Measurements from ENCODE around the gene FH. TPM values are rescaled to one million over a fixed set of nuclear protein-coding genes. Genes with fewer than 3 reads are reported as not detected.

The FH gene
- total RNA-seq, 2 donors from 2014 or later: 146 to 181 TPM

GRCh38 chr1:241531195-241532161, 11.9 kb upstream of the FH start:
- intact Hi-C loops (cut with DNase I): loop anchor here (5.0 to 10.0 kb wide), 2 partner anchors 93 to 96 kb away; no protein-coding TSS in a partner anchor
- DNase-seq (no peak), ATAC-seq (peak; percentile 87 to 88)

- DNase-seq (no peak), ATAC-seq (no peak)
- intact Hi-C loops (cut with DNase I): no loop called here
Measured at GRCh38 chr1:241527146-241527545, 7.6 kb upstream of the FH start.

GRCh38 chr1:241525026-241525425, 5.5 kb upstream of the FH start:
- ATAC-seq (no peak), DNase-seq (no peak)
- intact Hi-C loops (cut with DNase I): no loop called here

GRCh38 chr1:241521718-241522117, 2.2 kb upstream of the FH start:
- no peak for DNase-seq
- intact Hi-C loops (cut with DNase I): no loop called here
- ATAC-seq: no peak

GRCh38 chr1:241520080-241520465, 518 bp upstream of the FH start:
- intact Hi-C loops (cut with DNase I): no loop called here
- DNase-seq (no peak), ATAC-seq (no peak)

GRCh38 chr1:241518476-241519307, 863 bp downstream of the FH start:
- no peak for DNase-seq
- peak; percentile 60 to 75 for ATAC-seq
- intact Hi-C loops (cut with DNase I): no loop called here

- DNase-seq (no peak), ATAC-seq (no peak)
- intact Hi-C loops (cut with DNase I): no loop called here
Measured at GRCh38 chr1:241513378-241513777, 6.2 kb downstream of the FH start.

- intact Hi-C loops (cut with DNase I): no loop called here
- ATAC-seq (no peak), DNase-seq (no peak)
Measured at GRCh38 chr1:241507189-241507863, 12.2 kb downstream of the FH start.

GRCh38 chr1:241503444-241503843, 16.1 kb downstream of the FH start:
- intact Hi-C loops (cut with DNase I): no loop called here
- ATAC-seq: no peak
- DNase-seq: no peak

- intact Hi-C loops (cut with DNase I): no loop called here
- no peak for ATAC-seq
- no peak for DNase-seq
Measured at GRCh38 chr1:241499910-241500309, 19.6 kb downstream of the FH start.

GRCh38 chr1:241495741-241496140, 23.8 kb downstream of the FH start:
- DNase-seq: no peak
- ATAC-seq: no peak
- intact Hi-C loops (cut with DNase I): no loop called here

- intact Hi-C loops (cut with DNase I): no loop called here
- no peak for ATAC-seq
- no peak for DNase-seq
Measured at GRCh38 chr1:241488739-241489138, 30.8 kb downstream of the FH start.

GRCh38 chr1:241485554-241485992, 34.0 kb downstream of the FH start:
- intact Hi-C loops (cut with DNase I): no loop called here
- no peak for ATAC-seq
- DNase-seq: no peak

GRCh38 chr1:241485145-241485544, 34.4 kb downstream of the FH start:
- ATAC-seq (no peak), DNase-seq (no peak)
- intact Hi-C loops (cut with DNase I): no loop called here

- no peak for DNase-seq
- intact Hi-C loops (cut with DNase I): no loop called here
- no peak for ATAC-seq
Measured at GRCh38 chr1:241482761-241483250, 36.7 kb downstream of the FH start.

- intact Hi-C loops (cut with DNase I): no loop called here
- ATAC-seq: no peak
- DNase-seq: no peak
Measured at GRCh38 chr1:241479294-241479693, 40.3 kb downstream of the FH start.

- DNase-seq (no peak), ATAC-seq (no peak)
- intact Hi-C loops (cut with DNase I): no loop called here
Measured at GRCh38 chr1:241475671-241476070, 43.9 kb downstream of the FH start.

GRCh38 chr1:241473026-241473425, 46.5 kb downstream of the FH start:
- intact Hi-C loops (cut with DNase I): no loop called here
- no peak for DNase-seq
- no peak for ATAC-seq

- ATAC-seq: no peak
- DNase-seq: no peak
- intact Hi-C loops (cut with DNase I): no loop called here
Measured at GRCh38 chr1:241470908-241471590, 48.5 kb downstream of the FH start.

Data from left cardiac atrium (tissue), 4 donors.